K562 (cell line): ENCODE results near the gene ERGIC1. TPM values are rescaled to one million over a fixed set of nuclear protein-coding genes. Genes with fewer than 3 reads are reported as not detected.

ENCODE experiments used
- ATAC-seq: fragments of 200-7000 bp; cut with Tn5 transposase; 3 replicates; pipeline ENCODE4 v1.9.1; 2020; ENCODE audit warnings: moderate library complexity
- BruUV-seq: library from RNA; stranded (reverse); fragments of 400-500 nt; replicated peaks from 2 replicates; lab custom pipeline; 2021; lab: Mats Ljungman, UMichigan
- CTCF ChIA-PET: fragments of 300-600 bp; formaldehyde crosslinking; extraction: SDS; loops from one replicate; lab custom pipeline; 2021; ENCODE audit warnings: low intra/inter-chr PET ratio; lab: Yijun Ruan, JAX
- POLR2A ChIA-PET: fragments of 300-600, 350-650 bp; sonication (Branson Sonifier 250); formaldehyde crosslinking; extraction: SDS; loops from one replicate; lab custom pipeline; 2021; ENCODE audit warnings: antibody characterized with exemption, inconsistent platforms; lab: Yijun Ruan, JAX
- DNase-seq, 4 experiments: peaks; one replicate each; pipeline versions ENCODE4 v3.0.0 to v3.0.0-alpha.2; 2011 to 2018; ENCODE audit warnings: low spot score in 3 of 4, mixed read lengths in 3 of 4; ENCODE audit errors: extremely low read depth in 1 of 4
- FAIRE-seq: peaks from 2 replicates; lab custom pipeline; 2011; peaks lifted over from hg19 to GRCh38; lab: Jason Lieb, UNC
- H2AFZ ChIP-seq: 2 replicates; pipeline ENCODE4 v1.6.0; 2011; ENCODE audit warnings: low read depth, low read length, control low read depth, inconsistent platforms
- H3K27ac ChIP-seq: fragments of 200-600 bp; 3 replicates; pipeline ENCODE4 v1.8.0; 2011; ENCODE audit warnings: low read depth, mild to moderate bottlenecking, control low read depth, inconsistent platforms, low read length, moderate library complexity, mixed read lengths; ENCODE audit errors: extremely low read depth
- H3K27me3 ChIP-seq, 2 experiments: fragments of 300-600 bp in 1 of 2; 2 replicates in 1 of 2; 3 replicates in 1 of 2; pipeline versions ENCODE4 v1.6.0 to v1.8.0; 2011; ENCODE audit warnings: inconsistent platforms in 2 of 2, low read length in 2 of 2, mild to moderate bottlenecking in 1 of 2, mixed read lengths in 1 of 2, moderate library complexity in 1 of 2; ENCODE audit not compliant: control insufficient read depth in 2 of 2, insufficient read depth in 2 of 2
- H3K36me3 ChIP-seq: fragments of 300-600 bp; 3 replicates; pipeline ENCODE4 v1.8.0; 2011; ENCODE audit warnings: mild to moderate bottlenecking, low read length, inconsistent platforms; ENCODE audit not compliant: control insufficient read depth, insufficient read depth
- H3K4me1 ChIP-seq, 2 experiments: fragments of 200-600 bp in 1 of 2; replicated peaks in 1 of 2; 2 replicates in 1 of 2; 3 replicates in 1 of 2; pipeline versions ENCODE4 v1.5.1 to v1.8.0; 2011; ENCODE audit warnings: inconsistent platforms in 2 of 2, low read length in 2 of 2, mild to moderate bottlenecking in 1 of 2, mixed read lengths in 1 of 2, moderate library complexity in 1 of 2; ENCODE audit not compliant: control insufficient read depth in 2 of 2, insufficient read depth in 2 of 2
- H3K4me2 ChIP-seq: 2 replicates; pipeline ENCODE4 v1.6.1; 2011; ENCODE audit warnings: low read length, control low read depth, inconsistent platforms, mixed read lengths; ENCODE audit not compliant: insufficient read depth
- H3K4me3 ChIP-seq: fragments of 200-600 bp; sonication (generic), shearing (Covaris generic); 2 replicates; pipeline ENCODE4 v1.5.1; 2016; ENCODE audit warnings: control low read depth, inconsistent platforms
- H3K79me2 ChIP-seq: fragments of 200-600 bp; 3 replicates; pipeline ENCODE4 v1.8.0; 2011; ENCODE audit warnings: low read length, inconsistent platforms; ENCODE audit not compliant: control insufficient read depth, insufficient read depth
- H3K9ac ChIP-seq, 2 experiments: 2 replicates each; pipeline versions ENCODE4 v1.6.0 to v1.6.1; 2011; ENCODE audit warnings: low read depth in 2 of 2, low read length in 2 of 2, control low read depth in 1 of 2, inconsistent platforms in 1 of 2, mild to moderate bottlenecking in 1 of 2, mixed read lengths in 1 of 2; ENCODE audit not compliant: insufficient read depth in 1 of 2
- H3K9me1 ChIP-seq: one replicate; pipeline ENCODE4 v1.6.0; 2011; ENCODE audit warnings: inconsistent platforms, mild to moderate bottlenecking, low read length, moderate library complexity; ENCODE audit not compliant: control insufficient read depth, insufficient read depth
- H3K9me3 ChIP-seq: replicated peaks from 2 replicates; pipeline ENCODE4 v1.5.1; 2011; ENCODE audit warnings: low read depth, low read length, inconsistent platforms; ENCODE audit not compliant: control insufficient read depth, insufficient read depth
- H4K20me1 ChIP-seq: replicated peaks from 2 replicates; pipeline ENCODE4 v1.6.1; 2011; ENCODE audit warnings: low read length, inconsistent platforms, mixed read lengths; ENCODE audit not compliant: control insufficient read depth, insufficient read depth
- MCM3 ChIP-seq: fragments of 450-650 bp; IDR thresholded peaks from 2 replicates; pipeline ENCODE4 v1.6.1; 2016
- NR1H2 ChIP-seq: sonication (generic); formaldehyde crosslinking; IDR thresholded peaks from 2 replicates; pipeline ENCODE4 v1.4.0; 2020; ENCODE audit warnings: mild to moderate bottlenecking, missing genetic modification reagents
- ZBTB17 ChIP-seq: fragments of 450-650 bp; formaldehyde crosslinking; IDR thresholded peaks from 2 replicates; pipeline ENCODE4 v1.4.0; 2020; ENCODE audit warnings: mild to moderate bottlenecking
- ZBTB7A ChIP-seq: IDR thresholded peaks from 2 replicates; pipeline ENCODE4 v1.6.1; 2011; ENCODE audit warnings: low read depth, mild to moderate bottlenecking, low read length, moderate library complexity, borderline replicate concordance; ENCODE audit not compliant: control insufficient read depth
- ZFX ChIP-seq: sonication (generic); formaldehyde crosslinking; IDR thresholded peaks from 2 replicates; pipeline ENCODE4 v1.8.0; 2022; ENCODE audit warnings: mild to moderate bottlenecking, missing genetic modification reagents, moderate library complexity
- ZNF184 ChIP-seq: sonication (generic); formaldehyde crosslinking; IDR thresholded peaks from 2 replicates; pipeline ENCODE4 v1.5.0; 2020; ENCODE audit warnings: missing genetic modification reagents
- ZNF655 ChIP-seq: fragments of 250-450 bp; sonication (Bioruptor Pico); IDR thresholded peaks from 2 replicates; pipeline ENCODE4 v1.5.0; 2021
- WGBS: fragments of 100-300 bp; shearing (Covaris generic); methylation state at CpG from one replicate; pipeline ENCODE4 v1.1.6; 2016; ENCODE audit warnings: low coverage, mixed read lengths; ENCODE audit not compliant: insufficient coverage; ENCODE audit errors: missing lambda C conversion rate; 5-methylcytosine and 5-hydroxymethylcytosine counted together
- in situ Hi-C: fragments of 300-500 bp; cut with MboI; formaldehyde crosslinking; loops from 4 replicates; pipeline ENCODE4 v1.15.0; 2018; ENCODE audit warnings: inconsistent platforms, mixed read lengths
- intact Hi-C: fragments of 100-400 bp; cut with micrococcal nuclease; formaldehyde crosslinking; loops from 2 replicates; pipeline ENCODE4 v1.14.2; 2022
- polyA plus RNA-seq, 8 experiments: library from polyadenylated mRNA; depleted of rRNA in 4 of 8; stranded (reverse) in 5 of 8; unstranded in 3 of 8; fragments of >200 nt; fragmentation: Nextera tagmentation in 2 of 8; fragmentation: Illumina TruSeq in 1 of 8; extraction: Ambion mirVana in 2 of 8; extraction: Trizol in 1 of 8; gene quantifications; 2 replicates each; pipeline versions ENCODE4 v1.2.1 to v1.2.3, GENCODE V29; 2011 to 2014; ENCODE audit warnings: inconsistent platforms in 1 of 8, missing spikeins in 1 of 8
- total RNA-seq, 7 experiments: library from RNA; depleted of rRNA in 6 of 7; stranded (reverse); fragments of >200 nt in 6 of 7; fragmentation: Illumina TruSeq in 2 of 7; extraction: Trizol in 2 of 7; gene quantifications; 2 replicates each; pipeline versions ENCODE4 v1.2.1 to v1.2.3, GENCODE V29; 2011 to 2021; ENCODE audit warnings: low replicate concordance in 1 of 7

The ERGIC1 gene
- total and polyA plus RNA-seq, 9 of the 15 experiments (the other 6 are each of a cell fraction or from before 2014, with no cell fraction given) = 5.5 to 68.4 (median 36.4) TPM

GRCh38 chr5:172891716-172892421, 57.8 kb downstream of the ERGIC1 start:
- H3K27me3 ChIP-seq = no peaks in the 10 kb centered on the region
- H3K4me3 ChIP-seq = no peak overlapping the region
- H3K27ac ChIP-seq = no peak overlapping the region
- 63% methylated on average over 7 of the region's 7 CpGs for WGBS
- intact Hi-C loops (no loop called here), in situ Hi-C loops (no loop called here)
- no peak for ATAC-seq
- DNase-seq = no peak
- H3K36me3 ChIP-seq = peaks cover 20% of the 10 kb centered on the region; the same call in 2 of the 3 replicates
- no peaks in the 10 kb centered on the region for H4K20me1 ChIP-seq
- no peaks in the 10 kb centered on the region for H3K9me3 ChIP-seq
- no peak overlapping the region for H3K4me2 ChIP-seq
- CTCF ChIA-PET = no interaction called here
- H3K79me2 ChIP-seq = no peaks in the 10 kb centered on the region
- peak overlapping the region in 1 of 2 experiments; percentile 10; a peak in 1 of 4 replicates for H3K9ac ChIP-seq
- POLR2A ChIA-PET = interaction anchor here (0.6 to 1.7 kb wide), 2 partner anchors 10 to 18 kb away, joined by 3 to 6 read pairs; no protein-coding TSS in a partner anchor
- no peaks in the 10 kb centered on the region for H3K4me1 ChIP-seq
- no TSS peak for BruUV-seq
- no peak for TF ChIP-seq NR1H2 (CRISPR knock-in tag)
- no peak for TF ChIP-seq ZBTB7A
- no peak for TF ChIP-seq ZBTB17 (CRISPR knock-in tag)
- TF ChIP-seq ZFX (CRISPR knock-in tag) = no peak
- no peak for TF ChIP-seq MCM3
- no peak for TF ChIP-seq ZNF184 (CRISPR knock-in tag)
- no peak for TF ChIP-seq ZNF655
- H3K9me1 ChIP-seq = no peaks in the 10 kb centered on the region
- FAIRE-seq = no peak
- no peak overlapping the region for H2AFZ ChIP-seq
